CD4-positive, alpha-beta T cell (primary cell): ENCODE measurements around the gene ITGAL. TPM values are rescaled to one million over a fixed set of nuclear protein-coding genes. Genes with fewer than 3 reads are reported as not detected.

ENCODE experiments used
- ATAC-seq: fragments of 200-7000 bp; cut with Tn5 transposase; one replicate; pipeline ENCODE4 v1.10.0; 2022; ENCODE audit warnings: mild to moderate bottlenecking; ENCODE audit not compliant: poor library complexity
- CTCF ChIA-PET: fragments of 350-600 bp; sonication (Branson Sonifier 250); formaldehyde crosslinking; loops from one replicate; lab custom pipeline; 2021; ENCODE audit warnings: antibody characterized with exemption, inconsistent platforms; lab: Charles Lee
- POLR2A ChIA-PET: fragments of 350-600 bp; sonication (Branson Sonifier 250); formaldehyde crosslinking; loops from one replicate; lab custom pipeline; 2021; ENCODE audit warnings: antibody characterized with exemption, inconsistent platforms; lab: Charles Lee
- DNase-seq, 14 experiments: peaks; one replicate each; pipeline ENCODE4 v3.0.0-alpha.2; 2013 to 2020; ENCODE audit warnings: mixed read lengths in 2 of 14
- H3K27ac ChIP-seq, 2 donors: one replicate each; pipeline versions ENCODE4 v1.5.1 to v1.7.0; 2013; ENCODE audit warnings: low read length in 2 of 2, low read depth in 1 of 2, mild to moderate bottlenecking in 1 of 2
- H3K27me3 ChIP-seq, 2 experiments: 1 replicate in 1 of 2; 2 replicates in 1 of 2; pipeline versions ENCODE4 v1.6.1 to v1.7.0; 2013; ENCODE audit warnings: low read length in 2 of 2, control low read depth in 1 of 2, mild to moderate bottlenecking in 1 of 2, moderate library complexity in 1 of 2; ENCODE audit not compliant: insufficient read depth in 2 of 2, control insufficient read depth in 1 of 2
- H3K36me3 ChIP-seq: one replicate; pipeline ENCODE4 v1.6.1; 2013; ENCODE audit warnings: low read length, control low read depth; ENCODE audit not compliant: insufficient read depth
- H3K4me1 ChIP-seq: one replicate; pipeline ENCODE4 v1.6.1; 2013; ENCODE audit warnings: low read length, control low read depth; ENCODE audit not compliant: insufficient read depth
- H3K4me3 ChIP-seq: one replicate; pipeline ENCODE4 v1.5.1; 2013; ENCODE audit warnings: mild to moderate bottlenecking, low read length, moderate library complexity
- H3K9me3 ChIP-seq, 2 experiments: 1 replicate in 1 of 2; 2 replicates in 1 of 2; pipeline versions ENCODE4 v1.6.1 to v1.7.0; 2013; ENCODE audit warnings: low read length in 2 of 2, mild to moderate bottlenecking in 2 of 2, control low read depth in 1 of 2, moderate library complexity in 1 of 2; ENCODE audit not compliant: control insufficient read depth in 1 of 2, insufficient read depth in 1 of 2
- H3K27ac Mint-ChIP-seq: one replicate; pipeline ENCODE4 v1.8.0; 2020; ENCODE audit warnings: mixed read lengths
- H3K27me3 Mint-ChIP-seq: one replicate; pipeline ENCODE4 v1.8.0; 2021; ENCODE audit warnings: mixed read lengths
- H3K36me3 Mint-ChIP-seq: one replicate; pipeline ENCODE4 v1.8.0; 2021; ENCODE audit warnings: low read depth, mixed read lengths
- H3K4me1 Mint-ChIP-seq: one replicate; pipeline ENCODE4 v1.8.0; 2021; ENCODE audit warnings: low read depth, mixed read lengths
- H3K4me3 Mint-ChIP-seq: one replicate; pipeline ENCODE4 v1.8.0; 2020; ENCODE audit warnings: mild to moderate bottlenecking, mixed read lengths
- H3K9me3 Mint-ChIP-seq: one replicate; pipeline ENCODE4 v1.8.0; 2020; ENCODE audit warnings: mixed read lengths
- CTCF ChIP-seq: fragments of 200-600 bp; IDR thresholded peaks from one replicate; pipeline ENCODE4 v1.8.0; 2022; ENCODE audit warnings: antibody characterized with exemption, mild to moderate bottlenecking
- intact Hi-C, 2 experiments: fragments of 100-400 bp; cut with DNase I in 1 of 2; cut with micrococcal nuclease in 1 of 2; formaldehyde crosslinking; loops; one replicate each; pipeline versions ENCODE4 v1.15.1 to v1.9.0; 2023 to 2025; cut with DNase I, micrococcal nuclease
- total RNA-seq, 174 experiments: library from RNA in 2 of 174; stranded (reverse) in 2 of 174; gene quantifications; one replicate each; pipeline ENCODE4 v1.2.3 and lab custom pipeline; 2021 to 2026

The ITGAL gene
- total RNA-seq, 2 experiments from 2014 or later = 186 to 187 TPM

DNA sequence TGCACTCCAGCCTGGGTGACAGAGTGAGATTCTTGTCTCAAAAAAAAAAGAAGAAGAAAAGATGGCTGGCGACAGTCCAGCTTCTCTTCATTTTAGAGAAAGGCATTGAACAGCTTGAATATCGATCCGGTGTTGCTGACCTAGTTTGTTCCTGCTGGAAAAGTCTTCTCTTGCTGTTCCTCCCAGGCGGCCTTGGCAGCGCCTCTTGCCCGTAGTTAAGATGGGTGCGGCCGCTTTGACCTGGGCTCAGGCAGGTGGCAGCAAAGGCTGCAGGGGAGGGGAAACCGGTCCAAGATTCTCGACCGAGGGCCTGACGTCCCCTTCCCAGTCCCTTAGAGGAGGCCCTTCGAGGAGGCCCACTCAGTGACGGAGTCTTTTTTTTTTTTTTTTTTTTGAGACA is 89.5 kb downstream of the ITGAL start:
- H3K27ac Mint-ChIP-seq = no peak overlapping the region
- Histone ChIP-seq H3K4me3 (peak overlapping the region; percentile 61), H3K27ac (no peak overlapping the region), H3K36me3 (no peaks in the 10 kb centered on the region), H3K27me3 (no peaks in the 10 kb centered on the region), H3K4me1 (peaks cover 39% of the 10 kb centered on the region), H3K9me3 (no peaks in the 10 kb centered on the region)
- H3K9me3 Mint-ChIP-seq = no peaks in the 10 kb centered on the region
- peak overlapping the region; percentile 85 for H3K4me3 Mint-ChIP-seq
- no peak for DNase-seq
- peaks cover 33% of the 10 kb centered on the region for H3K4me1 Mint-ChIP-seq
- peaks cover 9% of the 10 kb centered on the region for H3K36me3 Mint-ChIP-seq
- no peak for ATAC-seq
- no peak for TF ChIP-seq CTCF
- H3K27me3 Mint-ChIP-seq = no peaks in the 10 kb centered on the region
- intact Hi-C loops = no loop called here
- ChIA-PET POLR2A (interaction anchor here (1.4 to 2.7 kb wide), 5 partner anchors 10 to 497 kb away, joined by 3 to 38 read pairs (median 5); partner anchors contain the start of genes ALDOA, PRR14, ZNF688 and ZNF747), CTCF (interaction anchor here (1.1 to 1.2 kb wide), 2 partner anchors 10 to 132 kb away, joined by 3 to 4 read pairs; partner anchors contain the start of genes DCTPP1 and ZNF688)

- no peak overlapping the region for H3K4me3 ChIP-seq
- Mint-ChIP-seq H3K4me3 (no peak overlapping the region), H3K9me3 (no peaks in the 10 kb centered on the region), H3K4me1 (peaks cover 38% of the 10 kb centered on the region), H3K27ac (peak overlapping the region; percentile 7), H3K27me3 (no peaks in the 10 kb centered on the region), H3K36me3 (no peaks in the 10 kb centered on the region)
- H3K36me3 ChIP-seq = peaks cover 8% of the 10 kb centered on the region
- H3K27me3 ChIP-seq = no peaks in the 10 kb centered on the region
- no peak overlapping the region for H3K27ac ChIP-seq
- ATAC-seq = no peak
- no peaks in the 10 kb centered on the region for H3K9me3 ChIP-seq
- POLR2A ChIA-PET = interaction anchor here (0.8 to 3.0 kb wide), 2 partner anchors 14 to 30 kb away, joined by 3 to 9 read pairs; partner anchors contain the start of gene ZNF747
- DNase-seq = no peak
- peaks cover 56% of the 10 kb centered on the region for H3K4me1 ChIP-seq
- CTCF ChIA-PET = interaction anchor here (0.9 kb wide), 1 partner anchor 33 kb away, joined by 4 read pairs; no protein-coding TSS in a partner anchor
- intact Hi-C loops = no loop called here
- no peak for TF ChIP-seq CTCF
These were observed 93.0 kb downstream of the ITGAL start for GRCh38 chr16:30565526-30565925.

DNA sequence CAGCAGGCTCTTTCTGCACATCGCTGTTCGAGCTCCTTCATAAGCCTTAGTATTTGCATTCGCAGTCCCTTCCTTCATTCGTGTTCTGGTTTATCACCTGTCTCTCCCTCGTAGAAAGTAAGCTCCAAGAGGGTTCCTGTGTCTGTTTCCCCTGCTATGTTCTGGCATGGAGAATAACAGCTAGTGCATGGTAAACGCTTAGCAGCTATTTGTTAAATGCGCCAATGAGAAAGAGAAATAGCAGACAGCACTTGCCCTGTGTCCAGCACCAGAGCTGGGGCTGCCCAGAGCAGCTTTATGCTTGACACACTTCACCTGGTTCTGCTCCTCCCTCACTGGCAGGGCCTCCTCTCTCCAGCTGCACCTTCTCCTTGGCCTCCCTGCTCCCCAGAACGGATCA is 93.4 kb downstream of the ITGAL start:
- peaks cover 59% of the 10 kb centered on the region for H3K4me1 ChIP-seq

More for the DNA sequence above, 93.4 kb downstream of the ITGAL start:
- Histone ChIP-seq H3K4me3 (no peak overlapping the region), H3K36me3 (peaks cover 8% of the 10 kb centered on the region), H3K27ac (no peak overlapping the region), H3K27me3 (no peaks in the 10 kb centered on the region), H3K9me3 (no peaks in the 10 kb centered on the region)
- Mint-ChIP-seq H3K36me3 (no peaks in the 10 kb centered on the region), H3K4me1 (peaks cover 39% of the 10 kb centered on the region), H3K27me3 (no peaks in the 10 kb centered on the region), H3K4me3 (peak overlapping the region; percentile 43), H3K9me3 (no peaks in the 10 kb centered on the region), H3K27ac (peak overlapping the region; percentile 98)
- TF ChIP-seq CTCF = no peak
- no peak for ATAC-seq
- DNase-seq = no peak
- intact Hi-C loops = no loop called here
- CTCF ChIA-PET = interaction anchor here (0.9 to 1.7 kb wide), 2 partner anchors 30 to 32 kb away, joined by 4 read pairs; no protein-coding TSS in a partner anchor
- POLR2A ChIA-PET = interaction anchor here (0.8 to 3.1 kb wide), 3 partner anchors 8 to 31 kb away, joined by 3 to 43 read pairs (median 9); partner anchors contain the start of genes ZNF747 and ZNF764
